Left renal pelvis (tissue), 4 donors: ENCODE data around the gene PIK3C3. TPM values are rescaled to one million over a fixed set of nuclear protein-coding genes. Genes with fewer than 3 reads are reported as not detected.
"Not testable (repeated sequence)": the region's sequence is repeated elsewhere in the genome, so short reads cannot be mapped to it uniquely, and the experiment has no call there.

Experiments
- DNase-seq, 4 donors: peaks; one replicate each; pipeline ENCODE4 v3.0.0-alpha.2; 2013; ENCODE audit warnings: low read depth in 4 of 4, low spot score in 3 of 4
- polyA plus RNA-seq, 4 donors: library from polyadenylated mRNA; unstranded; fragments of 120-200 nt; gene quantifications; one replicate each; pipeline ENCODE4 v1.2.1, GENCODE V29; 2013; ENCODE audit not compliant: insufficient read length in 4 of 4

PIK3C3 gene
- polyA plus RNA-seq, 4 donors, result 59.5 to 81.8 (median 70.9) TPM

GRCh38 chr18:42011053-42011452 lies 56.0 kb downstream of the PIK3C3 start:
- no peak for DNase-seq

DNA sequence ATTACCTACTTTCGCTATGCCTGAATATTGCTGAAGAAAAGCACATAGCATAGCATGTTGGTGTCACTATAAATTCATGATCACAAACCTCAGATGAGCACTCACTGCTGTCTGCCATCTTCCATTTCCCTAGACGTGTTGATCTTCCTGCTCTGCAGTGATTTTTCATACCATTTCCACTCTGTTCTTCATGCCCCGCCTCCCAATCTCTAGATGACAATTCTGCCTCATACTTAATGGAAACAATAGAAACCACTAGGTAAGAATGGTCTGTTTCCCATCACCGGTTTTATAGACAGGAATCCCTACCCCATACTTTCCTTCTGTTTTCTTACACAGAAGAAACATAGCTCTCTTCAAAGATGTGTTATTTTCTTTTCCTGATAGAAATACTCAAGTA lies 63.8 kb downstream of the PIK3C3 start:
- DNase-seq, result no peak

DNA sequence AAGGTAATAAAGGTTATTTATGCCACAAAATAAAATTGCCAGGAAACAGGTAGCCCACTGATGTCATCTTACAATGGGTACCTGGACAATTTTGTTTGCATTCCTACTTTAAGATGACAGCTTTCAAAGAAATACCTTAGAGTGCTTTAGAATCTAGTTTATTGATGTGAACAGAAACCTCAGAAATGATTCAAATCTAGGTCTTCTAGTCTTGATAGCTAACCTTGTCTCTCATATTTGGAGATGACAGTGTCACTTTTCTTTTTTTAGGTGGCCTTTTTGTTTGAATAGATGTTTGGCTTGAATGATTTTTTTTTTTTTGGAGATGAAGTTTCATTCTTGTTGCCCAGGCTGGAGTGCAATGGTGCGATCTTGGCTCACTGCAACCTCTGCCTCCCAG lies 69.1 kb downstream of the PIK3C3 start:
- DNase-seq, result no peak

- DNase-seq, result no peak
Measured at GRCh38 chr18:42025491-42025890, 70.5 kb downstream of the PIK3C3 start.

DNA sequence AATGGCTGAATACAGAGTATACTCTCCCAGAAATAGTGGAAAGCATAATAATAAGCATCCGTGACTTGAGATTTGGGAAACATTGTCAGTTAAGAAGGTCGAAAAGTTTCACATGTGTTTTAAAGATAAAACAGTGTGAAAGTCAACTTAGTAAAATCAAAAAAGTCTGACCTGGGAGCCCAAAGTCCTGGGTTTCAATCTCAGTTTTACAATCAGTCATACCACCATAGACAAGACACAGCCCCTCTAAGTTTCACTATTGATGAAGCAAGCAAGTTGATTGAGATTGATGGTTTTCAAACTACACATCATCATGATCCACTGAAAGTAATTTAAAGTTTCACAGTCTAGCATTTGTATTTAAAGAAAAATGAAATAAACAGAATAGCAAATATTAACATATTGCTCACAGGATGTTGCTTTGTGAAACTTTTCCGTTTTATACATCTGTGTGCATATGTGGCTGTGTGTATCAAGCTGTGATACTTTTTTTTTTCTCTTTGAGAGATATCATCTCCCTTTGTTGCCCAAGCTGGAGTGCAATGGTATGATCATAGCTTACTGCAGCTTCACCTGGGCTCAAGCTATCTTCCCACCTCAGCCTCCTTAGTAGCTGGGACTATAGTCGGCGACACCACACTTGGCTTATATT lies 71.1 kb downstream of the PIK3C3 start:
- no peak for DNase-seq

DNA sequence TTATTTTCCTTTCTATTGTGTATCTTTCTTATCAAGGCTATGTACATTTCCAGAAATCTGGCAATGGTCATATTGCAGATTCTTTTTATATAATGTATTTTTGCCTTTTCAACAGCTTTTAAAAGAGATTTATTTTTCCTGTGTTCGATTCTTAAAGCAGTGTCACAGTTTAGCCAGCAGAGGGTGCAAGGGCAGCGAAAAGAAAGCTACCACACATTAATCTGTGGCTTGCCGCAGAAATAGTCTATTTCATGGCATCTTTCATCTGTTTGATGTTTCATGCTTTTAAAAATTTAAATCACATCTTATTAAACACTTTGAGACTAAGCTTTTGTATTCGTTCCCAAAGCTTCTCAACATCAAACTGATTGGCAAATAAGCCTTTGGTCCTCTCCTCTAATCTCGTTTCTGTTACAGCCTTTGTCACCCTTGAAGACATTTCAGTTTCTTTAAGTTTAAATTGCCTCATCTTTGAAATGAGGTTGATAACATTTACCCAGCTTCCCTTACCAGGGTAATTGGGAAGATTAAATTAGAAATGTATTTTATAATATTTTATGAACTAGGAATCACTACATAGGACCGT lies 73.3 kb downstream of the PIK3C3 start:
- DNase-seq, result no peak

- DNase-seq, result no peak
Measured at GRCh38 chr18:42029092-42029491, 74.1 kb downstream of the PIK3C3 start.

DNA sequence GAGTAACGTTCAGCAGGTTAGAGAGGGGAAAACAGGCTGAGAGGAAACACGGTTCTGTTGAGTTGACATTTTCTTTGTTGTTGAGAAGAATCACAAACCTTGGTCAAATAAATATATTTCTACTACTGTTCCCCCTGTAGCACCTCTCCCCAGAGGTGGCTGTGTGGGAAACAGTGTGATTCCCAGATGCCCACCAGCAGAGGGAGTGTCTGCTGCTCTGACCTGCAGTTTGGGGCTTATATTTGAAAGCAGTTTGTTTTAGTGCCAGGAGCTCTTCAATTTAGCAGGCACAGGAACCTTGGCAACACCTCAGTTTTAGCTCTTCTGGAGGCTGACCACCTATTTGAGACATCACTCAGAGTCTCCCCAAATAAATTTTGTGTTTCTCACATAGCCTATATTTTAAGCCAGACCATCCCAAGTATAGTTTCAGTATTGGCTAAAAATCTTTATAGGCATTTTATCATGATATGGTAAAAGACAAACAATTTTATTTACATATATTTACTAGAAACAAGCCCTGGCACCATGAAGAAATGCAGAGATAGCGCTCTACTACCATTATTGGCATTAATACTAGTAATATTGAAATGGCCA lies 75.7 kb downstream of the PIK3C3 start:
- DNase-seq, result no peak

- DNase-seq, result no peak
Measured at GRCh38 chr18:42032447-42032846, 77.4 kb downstream of the PIK3C3 start.

DNA sequence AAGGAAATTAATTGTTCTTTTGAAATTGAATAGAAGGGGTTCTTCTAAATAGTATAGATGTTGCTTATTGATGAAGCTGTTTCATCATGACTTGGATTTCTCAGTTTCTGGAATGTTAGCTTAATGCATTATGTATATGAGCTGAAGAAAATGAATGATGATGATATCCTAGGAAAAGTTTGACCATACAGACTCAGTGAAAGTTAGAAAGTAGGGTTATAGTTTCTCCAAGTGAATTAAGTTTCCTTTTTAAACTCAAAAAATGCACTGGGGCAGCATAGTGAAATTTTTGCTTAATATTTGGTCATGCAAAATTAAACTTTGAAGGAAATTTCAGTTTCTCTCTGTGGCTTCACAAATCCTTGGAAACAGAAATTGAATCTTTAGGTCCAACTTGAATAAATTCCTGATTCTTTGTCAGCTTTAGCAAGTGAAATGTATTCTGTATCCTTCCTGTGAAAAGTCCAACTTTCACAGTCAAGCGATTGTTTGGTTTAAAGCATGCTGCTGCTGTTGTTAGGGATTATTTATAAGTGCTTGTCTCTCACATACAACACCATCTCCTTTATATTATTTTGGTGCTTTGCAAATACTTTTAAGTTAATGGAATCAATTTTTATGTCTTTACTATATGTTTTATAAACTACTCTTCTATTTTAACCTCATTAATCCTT lies 78.2 kb downstream of the PIK3C3 start:
- DNase-seq, result no peak

- DNase-seq, result peak in 3 of 4 donors; percentile 18 to 31 (median 19)
Measured at GRCh38 chr18:42038936-42039335, 83.9 kb downstream of the PIK3C3 start.

DNA sequence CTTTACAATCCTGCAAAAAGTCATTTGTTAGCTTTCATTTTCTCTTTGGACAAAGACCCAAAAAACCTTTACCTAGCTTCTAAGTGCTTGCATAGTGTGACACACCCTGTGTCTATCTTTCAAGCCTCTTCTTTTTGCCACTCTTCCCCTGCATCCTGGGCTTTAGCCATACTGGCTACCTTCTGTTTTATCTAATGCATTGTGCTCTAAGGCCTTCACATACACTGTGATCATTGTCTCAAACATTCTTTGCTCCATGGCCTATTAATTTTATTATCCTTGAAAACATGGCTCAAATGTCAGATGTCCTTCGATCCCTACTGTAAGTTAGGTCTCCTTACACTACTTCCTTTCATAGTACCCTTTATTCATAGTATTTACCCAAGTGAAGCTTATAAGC lies 84.4 kb downstream of the PIK3C3 start:
- DNase-seq, result no peak

- no peak for DNase-seq
Measured at GRCh38 chr18:42041793-42042192, 86.8 kb downstream of the PIK3C3 start.

DNA sequence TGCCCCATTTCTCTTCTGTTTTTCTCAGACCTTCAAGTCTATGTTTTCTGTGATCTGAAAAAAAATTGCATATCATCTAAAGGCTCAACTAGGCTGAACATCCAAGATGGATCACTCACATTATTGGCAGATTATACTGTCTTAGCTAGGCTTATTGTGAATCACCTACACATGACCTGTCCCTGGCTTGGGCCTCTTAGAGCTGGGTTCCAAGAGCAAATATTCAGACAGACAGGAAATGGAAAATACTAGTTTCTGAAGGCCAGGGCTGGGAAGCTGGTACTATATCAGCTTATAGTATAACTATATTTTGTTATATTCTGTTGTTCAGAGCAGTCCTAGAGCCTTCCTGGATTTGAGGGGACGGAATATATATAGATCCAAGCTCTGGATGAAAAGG lies 90.3 kb downstream of the PIK3C3 start:
- no peak for DNase-seq

DNA sequence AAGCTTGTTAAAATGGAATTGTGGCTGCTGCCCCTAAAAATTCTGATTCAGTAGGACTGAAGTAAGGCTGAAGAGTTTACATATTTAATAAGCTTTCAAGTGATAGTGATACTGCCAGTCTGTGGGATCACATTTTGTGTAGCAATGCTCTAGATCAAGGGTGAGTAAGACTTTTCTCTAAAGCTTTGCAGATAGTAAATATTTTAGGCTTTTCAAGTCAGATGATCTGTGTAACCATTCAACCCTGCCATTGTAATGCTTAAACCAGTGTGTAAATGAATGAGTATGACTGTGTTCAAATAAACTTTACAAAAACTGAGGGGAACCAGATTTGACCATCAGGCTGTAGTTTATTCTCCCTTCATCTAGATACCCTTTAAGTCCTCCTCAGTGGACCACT lies 92.7 kb downstream of the PIK3C3 start:
- DNase-seq, result no peak

- no peak for DNase-seq
Measured at GRCh38 chr18:42048158-42048557, 93.1 kb downstream of the PIK3C3 start.

DNA sequence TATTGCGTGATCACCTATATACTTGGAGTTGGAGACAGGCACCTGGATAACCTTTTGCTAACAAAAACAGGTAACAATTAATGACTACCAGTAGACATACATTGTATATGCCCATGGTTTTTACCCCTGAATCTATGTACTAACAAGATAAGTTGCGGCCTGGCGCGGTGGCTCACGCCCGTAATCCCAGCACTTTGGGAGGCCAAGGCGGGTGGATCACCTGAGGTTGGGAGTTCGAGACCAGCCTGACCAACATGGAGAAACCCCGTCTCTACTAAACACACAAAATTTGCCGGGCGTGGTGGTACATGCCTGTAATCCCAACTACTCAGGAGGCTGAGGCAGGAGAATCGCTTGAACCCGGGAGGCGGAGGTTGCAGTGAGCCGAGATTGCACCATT lies 94.5 kb downstream of the PIK3C3 start:
- not testable (repeated sequence) for DNase-seq

DNA sequence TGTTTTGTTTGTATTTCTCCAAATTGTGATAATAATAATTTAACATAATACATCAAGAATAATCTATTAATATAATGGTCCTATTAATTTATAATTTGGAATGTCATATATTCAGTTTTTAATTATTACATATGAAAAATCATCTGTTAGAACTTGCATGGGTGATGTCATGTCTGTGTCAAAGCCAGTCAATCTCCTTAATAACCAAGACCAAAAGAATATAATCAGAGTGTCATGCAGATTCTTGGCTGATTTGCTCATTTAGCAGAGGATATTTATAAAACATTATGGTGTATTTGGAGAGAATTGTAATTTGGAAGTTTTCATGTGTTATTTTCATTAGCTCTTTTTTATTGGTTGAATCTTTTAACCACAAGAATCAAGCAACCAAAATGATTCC lies 96.4 kb downstream of the PIK3C3 start:
- DNase-seq, result no peak

- no peak for DNase-seq
Measured at GRCh38 chr18:42052122-42052708, 97.2 kb downstream of the PIK3C3 start.

DNA sequence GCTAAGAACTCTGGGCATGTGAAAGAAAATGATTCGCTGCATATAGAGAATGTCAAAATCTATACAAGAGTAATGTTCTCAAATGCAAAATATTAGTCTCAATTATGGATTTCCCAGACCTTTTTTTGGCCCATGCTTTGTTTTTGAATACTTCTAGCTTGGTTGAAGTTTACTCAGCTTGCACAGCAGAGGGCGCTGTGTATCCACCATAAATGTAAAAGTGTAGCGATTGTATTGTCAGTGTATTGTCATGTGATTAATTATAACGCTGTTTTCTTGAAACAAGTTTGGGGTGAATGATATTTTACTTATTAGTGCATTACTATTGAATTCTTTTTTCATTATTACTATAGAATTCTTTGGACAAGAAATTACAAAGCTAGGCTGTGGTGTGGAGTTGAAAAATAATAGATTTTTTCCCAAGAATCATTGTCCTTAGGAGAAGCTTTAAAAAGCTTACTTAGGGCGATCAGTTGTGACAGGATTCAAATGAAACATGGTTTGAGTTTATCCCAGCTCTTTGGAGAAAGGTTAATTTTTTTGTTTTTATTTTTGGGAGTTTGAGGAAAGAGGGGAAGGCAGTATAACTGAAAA lies 98.3 kb downstream of the PIK3C3 start:
- DNase-seq, result peak in 2 of 4 donors; percentile 18 to 31

DNA sequence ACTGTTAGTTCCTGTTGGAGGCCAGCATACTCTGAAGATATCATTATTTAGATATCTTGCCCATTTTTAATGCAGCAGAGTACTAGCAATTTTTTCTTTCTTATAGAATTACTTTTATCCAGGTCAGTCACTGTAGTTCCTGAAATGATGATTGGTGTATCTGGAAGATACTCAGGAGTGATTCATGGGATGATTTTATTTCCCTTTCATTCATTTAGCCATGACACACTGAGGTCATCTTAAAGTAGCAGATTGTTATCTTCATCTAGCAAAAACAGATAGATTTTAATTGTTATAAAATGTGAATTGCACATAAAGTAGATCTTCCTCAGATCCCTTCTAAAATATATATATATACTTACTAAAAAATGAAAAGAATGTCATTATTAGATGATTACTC lies 109.1 kb downstream of the PIK3C3 start:
- no peak for DNase-seq
